Activated T-cell treated with anti-CD3 and anti-CD28 coated beads, Interleukin-2, amount 50 U/mL, for 24 hours (primary cell): Measurements from ENCODE around the gene CENPN.

Experiments
- DNase-seq: peaks from one replicate; pipeline ENCODE4 v3.0.0-alpha.2; 2020
- H3K27ac Mint-ChIP-seq: 2 replicates; pipeline ENCODE4 v1.8.0; 2020; ENCODE audit warnings: mild to moderate bottlenecking, mixed read lengths
- H3K27me3 Mint-ChIP-seq: 2 replicates; pipeline ENCODE4 v1.8.0; 2020; ENCODE audit warnings: mixed read lengths
- H3K36me3 Mint-ChIP-seq: 2 replicates; pipeline ENCODE4 v1.8.0; 2020; ENCODE audit warnings: low read depth, mixed read lengths
- H3K4me1 Mint-ChIP-seq: 2 replicates; pipeline ENCODE4 v1.8.0; 2020; ENCODE audit warnings: low read depth, mixed read lengths
- H3K4me3 Mint-ChIP-seq: 2 replicates; pipeline ENCODE4 v1.8.0; 2020; ENCODE audit warnings: mild to moderate bottlenecking, moderate library complexity, mixed read lengths
- H3K9me3 Mint-ChIP-seq: 2 replicates; pipeline ENCODE4 v1.8.0; 2020; ENCODE audit warnings: mixed read lengths

The CENPN gene

DNA sequence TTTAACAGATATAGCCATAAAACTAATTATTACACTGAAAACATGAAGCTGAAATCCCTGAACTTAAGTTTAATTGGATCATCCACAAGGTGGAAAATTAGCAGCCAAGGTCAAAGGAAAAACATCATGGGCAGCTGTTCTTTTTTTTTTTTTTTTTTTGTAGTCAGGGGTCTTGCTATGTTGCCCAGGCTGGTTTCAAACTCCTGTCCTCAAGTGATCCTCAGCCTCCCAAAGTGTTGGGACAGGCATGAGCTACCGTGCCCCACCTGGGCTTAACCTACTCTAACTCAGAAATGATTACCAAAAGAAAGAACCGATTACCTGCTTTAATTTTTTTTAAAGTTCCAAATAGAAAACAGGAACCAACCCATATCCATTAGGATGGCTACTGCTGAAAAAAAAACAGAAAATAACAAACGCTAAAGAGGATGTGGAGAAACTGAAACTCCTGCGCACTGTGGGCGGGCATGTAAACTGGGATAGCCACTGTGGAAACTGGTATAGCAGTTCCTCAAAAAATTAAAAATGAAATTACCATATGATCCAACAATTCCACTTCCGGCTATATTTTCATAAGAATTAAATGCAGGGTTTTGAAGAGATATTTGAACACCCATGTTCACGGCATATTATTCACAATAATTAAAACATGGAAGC is 8.9 kb upstream of the CENPN start:
- Mint-ChIP-seq H3K4me1 (peaks cover 77% of the 10 kb centered on the region), H3K9me3 (no peaks in the 10 kb centered on the region), H3K36me3 (peaks cover 68% of the 10 kb centered on the region), H3K27ac (peak overlapping the region; percentile 67), H3K27me3 (no peaks in the 10 kb centered on the region), H3K4me3 (peak overlapping the region; percentile 73)
- no peak for DNase-seq

DNA sequence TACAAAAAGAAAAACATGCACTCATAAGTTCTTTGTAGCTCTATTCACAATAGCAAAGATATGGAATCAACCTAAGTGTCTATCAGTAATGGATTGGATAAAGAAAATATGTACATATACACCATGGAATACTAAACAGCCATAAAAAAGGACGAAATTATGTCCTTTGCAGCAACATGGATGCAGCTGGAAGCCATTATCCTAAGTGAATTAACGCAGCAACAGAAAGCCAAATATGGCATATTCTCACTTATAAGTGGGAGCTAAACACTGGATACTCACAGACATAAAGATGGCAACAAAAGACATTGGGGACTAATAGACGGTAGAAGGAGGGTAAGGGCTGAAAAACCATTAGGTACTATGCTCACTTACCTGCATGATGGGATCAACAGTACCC is 6.1 kb upstream of the CENPN start:
- Mint-ChIP-seq H3K27me3 (no peaks in the 10 kb centered on the region), H3K4me1 (peaks cover 81% of the 10 kb centered on the region), H3K4me3 (no peak overlapping the region), H3K27ac (peak overlapping the region; percentile 52), H3K36me3 (peaks cover 56% of the 10 kb centered on the region), H3K9me3 (no peaks in the 10 kb centered on the region)
- DNase-seq, result no peak

DNA sequence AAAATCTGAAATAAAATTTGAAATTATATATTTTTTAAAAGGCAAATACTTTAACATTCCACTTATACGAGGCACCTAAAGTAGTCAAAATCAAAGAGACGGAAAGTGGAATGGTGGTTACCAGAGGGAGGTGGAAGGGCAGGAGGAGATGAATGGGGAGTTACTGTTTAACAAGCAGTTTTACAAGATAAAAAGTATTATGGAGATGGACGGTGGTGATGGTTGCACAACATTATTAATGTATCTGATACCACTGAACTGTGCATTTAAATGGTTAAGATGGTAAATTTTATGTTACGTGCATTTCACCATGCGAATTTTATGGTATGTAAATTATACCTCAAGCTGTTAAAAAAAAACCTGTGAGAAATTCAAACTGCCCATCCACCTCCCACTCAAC is 5.7 kb upstream of the CENPN start:
- no peaks in the 10 kb centered on the region for H3K27me3 Mint-ChIP-seq
- DNase-seq, result no peak
- peaks cover 85% of the 10 kb centered on the region for H3K4me1 Mint-ChIP-seq
- H3K9me3 Mint-ChIP-seq, result no peaks in the 10 kb centered on the region
- H3K4me3 Mint-ChIP-seq, result no peak overlapping the region
- H3K27ac Mint-ChIP-seq, result no peak overlapping the region
- peaks cover 57% of the 10 kb centered on the region for H3K36me3 Mint-ChIP-seq

DNA sequence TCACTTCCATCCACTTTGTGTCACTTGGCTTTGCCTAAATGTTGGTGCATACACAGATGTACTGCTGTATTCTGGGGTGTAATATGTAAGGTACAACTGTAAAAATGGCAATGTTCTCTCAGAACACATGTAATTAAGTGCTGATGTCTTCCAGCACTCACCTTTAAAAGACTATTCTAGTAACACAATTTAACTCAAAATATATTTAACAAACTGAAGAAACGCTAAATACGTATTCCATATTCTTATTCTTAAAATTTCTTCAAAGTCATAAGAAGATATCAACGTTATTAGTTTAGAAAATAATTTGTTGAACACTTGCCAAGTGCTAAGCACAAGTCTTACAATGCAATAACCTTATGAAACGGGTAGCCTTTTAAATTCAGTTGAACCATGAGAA is 4.0 kb upstream of the CENPN start:
- Mint-ChIP-seq H3K9me3 (no peaks in the 10 kb centered on the region), H3K36me3 (peaks cover 65% of the 10 kb centered on the region), H3K4me3 (peak overlapping the region; percentile 92), H3K4me1 (peaks cover 75% of the 10 kb centered on the region), H3K27ac (peak overlapping the region; percentile 97), H3K27me3 (no peaks in the 10 kb centered on the region)
- DNase-seq, result no peak

DNA sequence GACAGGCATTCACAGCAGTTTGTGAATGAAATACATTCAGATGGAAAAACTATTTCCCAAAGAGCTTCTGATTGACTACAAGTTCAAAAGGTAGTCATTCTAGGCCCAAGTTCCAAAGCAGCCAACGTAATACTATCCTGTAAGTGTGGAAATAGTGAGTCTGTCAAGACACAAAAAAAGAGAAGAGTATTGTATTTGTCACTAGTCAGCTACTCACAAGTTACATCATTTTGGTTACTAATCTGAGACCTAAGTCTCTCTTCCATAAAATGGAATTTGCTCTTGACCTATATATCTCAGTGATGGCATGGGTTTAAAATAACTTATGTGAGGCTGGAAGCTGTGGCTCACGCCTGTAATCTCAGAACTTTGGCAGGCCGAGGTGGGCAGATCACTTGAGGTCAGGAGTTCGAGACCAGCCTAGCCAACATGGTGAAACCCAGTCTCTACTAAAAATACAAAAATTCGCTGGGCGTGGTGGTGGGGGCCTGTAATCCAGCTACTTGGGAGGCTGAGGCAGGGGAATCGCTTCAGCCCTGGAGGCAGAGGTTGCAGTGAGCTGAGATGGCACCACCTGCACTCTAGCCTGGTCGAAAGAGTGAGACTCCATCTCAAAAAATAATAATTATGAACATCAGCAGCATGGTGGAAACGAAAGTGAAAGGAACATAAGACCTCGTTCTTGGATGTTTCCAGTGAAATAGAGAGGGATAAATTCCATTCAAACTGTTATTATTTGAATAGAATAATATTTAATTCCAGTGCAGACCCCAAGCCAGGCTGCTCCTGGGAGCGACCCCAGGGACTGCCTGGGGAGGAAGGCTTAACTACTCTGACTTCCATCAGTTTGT is 3.2 kb upstream of the CENPN start:
- Mint-ChIP-seq H3K27ac (peak overlapping the region; percentile 97), H3K9me3 (no peaks in the 10 kb centered on the region), H3K4me1 (peaks cover 75% of the 10 kb centered on the region), H3K4me3 (peak overlapping the region; percentile 92), H3K27me3 (no peaks in the 10 kb centered on the region), H3K36me3 (peaks cover 70% of the 10 kb centered on the region)
- DNase-seq, result peak; percentile 50

DNA sequence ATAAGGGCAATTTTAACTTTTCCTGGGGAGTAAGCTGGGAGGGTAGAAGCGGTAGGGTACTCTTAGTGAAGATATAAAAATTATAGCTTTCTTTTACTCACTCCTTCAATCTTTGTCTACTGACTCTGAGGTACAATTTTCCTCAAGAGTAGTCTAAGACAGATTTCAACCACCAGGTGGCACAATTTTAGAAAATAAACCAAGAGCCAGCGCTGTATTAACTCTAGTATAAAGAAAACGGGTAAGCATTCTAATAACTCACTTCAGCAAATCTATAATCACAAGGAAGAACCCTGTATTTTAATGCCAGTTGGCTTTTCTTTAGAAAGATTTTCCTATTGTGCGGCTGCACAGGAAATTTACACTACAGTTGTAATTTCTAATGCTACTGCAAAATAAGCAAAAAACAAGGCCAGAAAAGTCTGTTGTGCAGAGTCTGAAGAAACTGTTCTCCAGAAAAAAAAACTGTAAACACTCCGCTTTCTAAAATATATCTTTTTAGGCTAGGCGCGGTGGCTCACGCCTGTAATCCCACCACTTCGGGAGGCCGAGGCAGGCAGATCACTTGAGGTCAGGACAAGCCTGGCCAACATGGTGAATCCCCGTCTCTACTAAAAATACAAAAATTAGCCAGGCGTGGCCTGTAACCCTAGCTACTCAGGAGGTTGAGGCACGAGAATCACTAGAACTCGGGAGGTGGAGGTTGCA is 2.2 kb upstream of the CENPN start:
- peaks cover 70% of the 10 kb centered on the region for H3K36me3 Mint-ChIP-seq
- peak overlapping the region; percentile 97 for H3K27ac Mint-ChIP-seq
- peaks cover 73% of the 10 kb centered on the region for H3K4me1 Mint-ChIP-seq
- H3K27me3 Mint-ChIP-seq, result no peaks in the 10 kb centered on the region
- no peak for DNase-seq
- H3K9me3 Mint-ChIP-seq, result no peaks in the 10 kb centered on the region
- H3K4me3 Mint-ChIP-seq, result peak overlapping the region; percentile 92

DNA sequence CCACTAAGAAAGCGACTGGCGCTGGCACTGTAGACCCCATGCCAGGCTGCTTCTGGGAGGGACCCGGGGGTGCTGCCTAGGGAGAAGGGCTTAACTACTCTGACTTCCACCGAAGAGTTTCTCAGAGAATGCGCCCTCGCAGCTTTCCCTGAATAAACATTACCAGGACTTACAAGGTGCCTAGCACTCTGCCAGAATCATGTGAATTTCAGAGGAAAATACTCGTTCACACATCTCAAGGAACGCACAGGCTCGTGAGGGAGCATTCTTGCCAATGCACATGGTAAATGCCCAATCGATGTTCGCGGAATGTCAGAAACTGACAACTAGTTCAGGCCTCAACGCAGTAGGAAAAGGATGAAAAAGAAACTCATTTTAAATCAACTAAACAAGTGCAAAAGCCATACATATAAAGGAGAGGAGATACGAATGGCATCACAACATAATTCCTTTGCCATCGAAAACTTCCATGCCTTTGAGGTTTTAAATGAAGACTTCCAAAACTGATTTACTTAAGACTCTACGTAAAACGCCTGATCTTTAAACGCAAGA is 1.3 kb upstream of the CENPN start:
- peaks cover 68% of the 10 kb centered on the region for H3K4me1 Mint-ChIP-seq
- H3K27me3 Mint-ChIP-seq, result no peaks in the 10 kb centered on the region
- peak; percentile 34 for DNase-seq
- H3K36me3 Mint-ChIP-seq, result peaks cover 68% of the 10 kb centered on the region
- peak overlapping the region; percentile 92 for H3K4me3 Mint-ChIP-seq
- H3K27ac Mint-ChIP-seq, result peak overlapping the region; percentile 100
- no peaks in the 10 kb centered on the region for H3K9me3 Mint-ChIP-seq

DNA sequence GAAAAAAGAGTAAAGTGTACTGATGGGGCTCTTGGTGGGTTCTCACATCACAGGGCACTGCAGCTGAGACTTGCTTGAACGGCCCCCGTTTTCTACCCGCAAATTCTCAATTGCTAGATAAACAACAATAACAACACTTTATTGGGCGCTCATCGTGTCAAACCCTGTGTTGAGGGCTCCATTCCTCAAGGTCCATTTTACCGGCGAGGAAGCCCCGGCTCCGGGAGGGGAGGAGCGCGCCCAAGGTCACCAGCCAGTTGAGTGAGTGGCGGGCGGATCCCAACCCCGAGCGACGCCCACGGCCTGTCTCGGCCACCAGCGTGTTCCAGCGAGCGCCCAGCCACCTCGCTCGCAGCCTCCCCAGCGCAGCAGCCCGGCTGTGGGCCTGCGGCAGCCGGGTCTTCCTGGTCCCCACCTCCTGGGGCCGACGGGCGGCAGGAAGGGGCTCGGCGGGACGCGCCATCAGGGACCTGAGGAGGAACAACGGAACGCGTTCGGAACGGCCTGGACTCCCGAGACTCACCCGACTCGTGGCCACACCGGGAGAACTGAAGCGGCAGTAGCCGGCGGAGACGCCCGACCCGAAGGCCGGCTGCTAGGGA is 702 bp upstream of the CENPN start:
- H3K27ac Mint-ChIP-seq, result peak overlapping the region; percentile 100
- H3K36me3 Mint-ChIP-seq, result peaks cover 72% of the 10 kb centered on the region
- peaks cover 68% of the 10 kb centered on the region for H3K4me1 Mint-ChIP-seq
- no peaks in the 10 kb centered on the region for H3K9me3 Mint-ChIP-seq
- no peaks in the 10 kb centered on the region for H3K27me3 Mint-ChIP-seq
- no peak for DNase-seq
- H3K4me3 Mint-ChIP-seq, result peak overlapping the region; percentile 92

DNA sequence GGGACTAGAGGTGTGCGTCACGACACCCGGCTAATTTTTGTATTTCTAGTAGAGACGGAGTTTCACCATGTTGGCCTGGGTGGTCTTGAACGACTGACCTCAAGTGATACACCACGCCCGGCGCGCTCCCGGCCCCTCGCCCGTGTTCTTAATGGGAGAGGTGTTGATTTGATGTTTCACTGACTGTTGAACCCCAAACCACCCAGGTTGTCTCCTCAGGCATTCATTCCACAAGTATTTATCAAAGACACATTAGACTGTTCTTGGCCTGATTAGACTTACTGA is 1.4 kb downstream of the CENPN start:
- Mint-ChIP-seq H3K9me3 (no peaks in the 10 kb centered on the region), H3K36me3 (peaks cover 74% of the 10 kb centered on the region), H3K27ac (peak overlapping the region; percentile 100), H3K4me3 (peak overlapping the region; percentile 92), H3K4me1 (peaks cover 48% of the 10 kb centered on the region), H3K27me3 (no peaks in the 10 kb centered on the region)
- DNase-seq, result no peak

DNA sequence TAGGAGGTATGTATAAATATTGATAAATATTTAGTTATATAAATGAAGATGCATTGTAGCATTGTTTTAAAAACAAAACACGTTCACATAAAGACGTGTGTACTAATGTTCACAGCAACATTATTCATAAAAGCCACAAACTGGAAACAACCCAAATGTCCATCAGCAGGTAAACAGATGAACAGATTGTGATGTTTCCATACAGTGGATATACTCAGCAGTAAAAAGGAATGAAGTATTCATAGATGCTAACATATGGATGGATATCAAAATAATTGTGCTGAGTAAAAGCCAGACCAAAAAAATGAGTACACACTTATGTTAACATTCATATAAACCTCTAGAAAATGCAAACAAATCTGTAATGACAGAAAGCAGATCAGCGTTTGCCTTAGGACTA is 6.0 kb downstream of the CENPN start:
- no peak overlapping the region for H3K4me3 Mint-ChIP-seq
- H3K27me3 Mint-ChIP-seq, result no peaks in the 10 kb centered on the region
- H3K4me1 Mint-ChIP-seq, result peaks cover 26% of the 10 kb centered on the region
- no peak overlapping the region for H3K27ac Mint-ChIP-seq
- H3K36me3 Mint-ChIP-seq, result peaks cover 92% of the 10 kb centered on the region
- H3K9me3 Mint-ChIP-seq, result no peaks in the 10 kb centered on the region
- no peak for DNase-seq

DNA sequence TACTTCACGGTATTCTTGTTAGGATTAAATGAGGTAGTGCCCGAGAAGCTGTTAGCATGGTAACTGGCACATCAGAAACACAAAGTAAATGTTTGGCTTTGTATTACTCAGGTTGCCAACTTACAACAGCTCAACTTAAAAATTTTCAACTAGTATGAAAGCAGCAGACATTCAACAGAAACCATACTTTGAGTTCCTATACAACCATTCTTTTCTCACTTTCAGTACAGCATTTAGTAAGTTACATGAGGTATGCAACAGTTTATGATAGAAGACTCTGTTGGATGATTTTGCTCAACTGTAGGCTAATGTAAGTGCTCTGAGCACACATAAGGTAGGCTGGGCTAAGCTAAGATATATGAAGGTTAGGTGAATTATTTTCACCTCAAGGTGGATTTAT is 7.7 kb downstream of the CENPN start:
- Mint-ChIP-seq H3K9me3 (no peaks in the 10 kb centered on the region), H3K27ac (no peak overlapping the region), H3K4me3 (no peak overlapping the region), H3K36me3 (peaks cover 92% of the 10 kb centered on the region), H3K27me3 (no peaks in the 10 kb centered on the region), H3K4me1 (peaks cover 12% of the 10 kb centered on the region)
- DNase-seq, result no peak

DNA sequence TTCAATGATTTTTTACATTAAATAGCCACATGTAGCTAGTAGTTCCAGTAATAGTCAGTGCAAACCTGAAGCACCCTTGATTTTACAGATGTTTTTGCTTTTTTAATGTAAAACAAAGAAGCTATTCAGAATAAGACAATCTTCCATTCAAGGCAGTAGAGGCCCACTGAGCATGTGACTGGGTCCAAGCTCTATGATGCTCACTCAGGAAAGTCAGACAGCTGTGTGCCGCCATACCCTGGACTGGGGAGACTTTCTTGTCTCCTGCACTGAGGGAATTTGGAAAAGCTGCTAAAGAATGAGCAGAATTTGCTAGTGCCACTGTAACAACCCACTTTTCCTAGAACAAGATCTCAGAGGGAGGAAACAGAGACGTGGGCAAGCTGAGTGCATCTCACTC is 11.5 kb downstream of the CENPN start:
- Mint-ChIP-seq H3K36me3 (peaks cover 99% of the 10 kb centered on the region), H3K4me1 (peaks cover 5% of the 10 kb centered on the region), H3K9me3 (no peaks in the 10 kb centered on the region), H3K4me3 (no peak overlapping the region), H3K27me3 (no peaks in the 10 kb centered on the region), H3K27ac (no peak overlapping the region)
- no peak for DNase-seq

DNA sequence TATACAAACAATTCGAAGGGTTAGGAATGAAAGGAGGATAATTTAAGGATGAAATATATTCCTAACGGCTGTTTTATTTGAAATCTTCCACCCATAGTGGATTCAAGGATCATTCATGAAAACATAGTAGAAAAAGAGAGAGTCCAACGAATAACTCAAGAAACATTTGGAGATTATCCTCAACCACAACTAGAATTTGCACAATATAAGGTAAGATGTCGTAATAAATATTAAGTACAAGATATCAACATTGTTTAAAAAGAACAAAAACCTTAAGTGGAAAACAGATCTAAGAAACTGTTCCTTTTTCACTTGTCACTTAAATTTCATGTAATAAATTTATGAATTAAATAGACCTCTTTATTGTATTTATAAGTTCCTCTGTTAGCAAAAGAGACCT is 19.4 kb downstream of the CENPN start:
- Mint-ChIP-seq H3K9me3 (peaks cover 4% of the 10 kb centered on the region), H3K36me3 (peaks cover 92% of the 10 kb centered on the region)

DNA sequence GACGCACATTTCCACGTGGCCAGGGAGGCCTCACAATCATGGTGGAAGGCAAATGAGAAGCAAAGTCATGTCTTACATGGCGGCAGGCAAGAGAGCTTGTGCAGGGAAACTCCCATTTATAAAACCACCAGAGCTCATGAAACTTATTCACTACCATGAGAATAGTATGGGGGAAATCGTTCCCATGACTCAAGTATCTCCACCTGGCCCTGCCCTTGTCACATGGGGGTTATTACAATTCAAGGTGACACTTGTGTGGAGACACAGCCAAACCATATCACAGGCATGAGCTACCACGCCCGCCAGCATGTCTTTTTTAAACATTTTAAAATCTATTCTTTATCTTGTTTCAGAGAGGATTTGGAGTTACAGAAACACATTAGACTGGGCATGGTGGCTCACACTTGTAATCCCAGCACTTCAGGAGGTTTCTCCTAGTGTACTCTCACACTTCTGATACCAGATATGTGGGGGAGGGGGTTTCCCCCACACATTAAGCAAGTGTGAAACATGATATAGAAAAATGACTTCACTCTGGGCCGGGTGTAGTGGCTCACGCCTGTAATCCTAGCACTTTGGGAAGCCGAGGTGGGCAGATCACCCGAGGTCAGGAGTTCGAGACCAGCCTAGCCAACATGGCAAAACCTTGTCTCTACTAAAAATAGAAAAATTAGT is 23.1 kb downstream of the CENPN start:
- DNase-seq, result no peak

More for the DNA sequence above, 19.4 kb downstream of the CENPN start:
- H3K27ac Mint-ChIP-seq, result no peak overlapping the region
- DNase-seq, result no peak
- H3K4me1 Mint-ChIP-seq, result peaks cover 9% of the 10 kb centered on the region
- no peaks in the 10 kb centered on the region for H3K27me3 Mint-ChIP-seq
- H3K4me3 Mint-ChIP-seq, result no peak overlapping the region

More for the DNA sequence above, 23.1 kb downstream of the CENPN start:
- H3K9me3 Mint-ChIP-seq, result peaks cover 4% of the 10 kb centered on the region
- peaks cover 9% of the 10 kb centered on the region for H3K4me1 Mint-ChIP-seq
- H3K4me3 Mint-ChIP-seq, result no peak overlapping the region
- H3K36me3 Mint-ChIP-seq, result peaks cover 71% of the 10 kb centered on the region
- H3K27ac Mint-ChIP-seq, result peak overlapping the region; percentile 72
- no peaks in the 10 kb centered on the region for H3K27me3 Mint-ChIP-seq
